Parathyroid adenoma (tissue), 2 donors: ENCODE results near the gene ETV3.

ENCODE experiments used
- H2AFZ ChIP-seq: fragments of 300-600 bp; sonication (generic); one replicate; pipeline ENCODE4 v1.7.0; 2017; ENCODE audit warnings: antibody characterized with exemption, mild to moderate bottlenecking
- H3K27ac ChIP-seq: fragments of 300-600 bp; sonication (generic); one replicate; pipeline ENCODE4 v1.7.0; 2017
- H3K27me3 ChIP-seq: fragments of 300-600 bp; sonication (generic); one replicate; pipeline ENCODE4 v1.7.0; 2017; ENCODE audit warnings: low read length; ENCODE audit not compliant: control insufficient read depth, insufficient read depth
- H3K36me3 ChIP-seq: fragments of 300-600 bp; sonication (generic); one replicate; pipeline ENCODE4 v1.7.0; 2017; ENCODE audit warnings: low read length; ENCODE audit not compliant: control insufficient read depth, insufficient read depth
- H3K4me1 ChIP-seq: fragments of 300-600 bp; sonication (generic); one replicate; pipeline ENCODE4 v1.7.0; 2017; ENCODE audit warnings: control low read depth
- H3K4me2 ChIP-seq: fragments of 300-600 bp; sonication (generic); one replicate; pipeline ENCODE4 v1.7.0; 2017; ENCODE audit warnings: low read length
- H3K4me3 ChIP-seq: fragments of 300-600 bp; sonication (generic); one replicate; pipeline ENCODE4 v1.7.0; 2017; ENCODE audit warnings: low read depth, low read length
- H3K79me2 ChIP-seq: fragments of 300-600 bp; sonication (generic); one replicate; pipeline ENCODE4 v1.7.0; 2017; ENCODE audit warnings: control low read depth
- H3K9ac ChIP-seq: fragments of 300-600 bp; sonication (generic); one replicate; pipeline ENCODE4 v1.7.0; 2017; ENCODE audit warnings: mild to moderate bottlenecking
- H3K9me3 ChIP-seq: fragments of 300-600 bp; sonication (generic); one replicate; pipeline ENCODE4 v1.7.0; 2017; ENCODE audit warnings: low read length; ENCODE audit not compliant: control insufficient read depth
- CTCF ChIP-seq: fragments of 300-600 bp; sonication (generic); IDR thresholded peaks from one replicate; pipeline ENCODE4 v1.7.0; 2017; ENCODE audit warnings: antibody characterized with exemption, mild to moderate bottlenecking
- donor health status: primary hyperparathyroidism.

The ETV3 gene

DNA sequence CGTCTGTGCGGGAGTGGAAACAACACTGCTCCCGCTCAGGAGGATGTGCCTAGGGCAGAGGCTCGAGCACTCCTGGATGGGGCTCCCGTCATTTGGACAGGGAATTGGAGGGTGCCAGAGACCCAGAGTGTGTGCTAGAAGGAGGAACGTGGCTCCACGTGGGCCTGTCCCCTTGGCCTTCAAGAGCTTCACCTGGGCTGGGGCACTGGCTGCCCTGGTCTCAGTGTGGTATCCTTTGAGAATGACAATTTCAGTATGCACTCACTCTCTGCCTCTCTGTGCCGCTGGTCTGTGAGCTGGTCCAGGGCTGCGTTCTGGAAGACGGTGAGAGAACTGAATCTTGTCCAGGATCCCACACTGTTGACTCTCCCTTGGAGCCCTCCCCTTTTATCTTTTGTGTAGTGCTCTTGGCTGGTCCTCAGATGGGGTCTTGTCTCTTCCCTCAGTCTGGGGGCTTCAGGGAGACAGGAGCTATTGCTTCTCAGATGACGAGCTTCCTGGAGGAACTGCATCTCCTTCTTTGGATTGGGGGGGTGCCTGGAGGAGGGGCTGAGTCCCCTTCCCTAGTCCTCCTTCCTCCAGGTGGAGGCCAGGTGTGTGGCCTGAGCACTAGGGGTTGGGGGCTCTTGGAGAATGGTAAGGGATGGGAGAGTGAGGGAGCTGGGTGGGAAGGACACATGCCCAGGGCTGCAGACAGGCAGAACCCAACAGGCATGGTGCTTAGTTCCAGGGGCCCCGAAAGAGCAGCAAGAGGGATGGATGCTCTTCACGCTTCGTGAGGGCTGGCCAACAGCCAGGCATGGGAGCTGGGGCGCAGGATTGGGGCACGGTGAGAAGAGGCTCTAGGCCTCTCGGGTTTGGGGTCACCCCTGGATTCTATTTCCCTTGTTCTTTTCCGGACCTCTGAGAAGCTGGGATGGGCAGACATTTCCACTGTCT lies 23.7 kb downstream of the ETV3 start:
- TF ChIP-seq CTCF = no peak
- Histone ChIP-seq H3K4me3 (no peak overlapping the region), H3K9me3 (no peaks in the 10 kb centered on the region), H3K27me3 (no peaks in the 10 kb centered on the region), H3K36me3 (no peaks in the 10 kb centered on the region), H3K27ac (no peak overlapping the region), H3K79me2 (no peaks in the 10 kb centered on the region), H3K4me1 (no peaks in the 10 kb centered on the region), H2AFZ (no peak overlapping the region), H3K4me2 (no peak overlapping the region), H3K9ac (no peak overlapping the region)

DNA sequence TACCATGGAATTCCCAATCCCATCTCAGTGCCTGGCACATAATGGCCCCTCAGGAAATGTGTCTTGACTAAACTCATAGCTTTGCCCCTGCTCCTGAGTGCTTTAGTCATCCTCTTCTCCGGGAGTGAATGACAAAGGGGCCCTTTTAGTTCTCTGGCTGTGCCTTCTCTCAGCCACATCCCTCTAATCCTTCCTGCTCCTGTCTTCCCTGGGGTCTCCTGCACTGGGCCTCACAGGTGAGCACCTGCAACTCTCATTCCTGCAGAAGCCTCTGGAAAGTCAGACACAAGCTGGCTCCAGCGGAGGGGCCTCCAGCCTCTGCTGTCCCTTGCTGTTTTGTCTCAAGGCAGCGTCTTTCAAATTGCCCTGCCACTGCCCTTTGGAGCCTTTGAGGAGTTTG lies 24.6 kb downstream of the ETV3 start:
- no peak overlapping the region for H3K9ac ChIP-seq
- H3K27me3 ChIP-seq = no peaks in the 10 kb centered on the region

DNA sequence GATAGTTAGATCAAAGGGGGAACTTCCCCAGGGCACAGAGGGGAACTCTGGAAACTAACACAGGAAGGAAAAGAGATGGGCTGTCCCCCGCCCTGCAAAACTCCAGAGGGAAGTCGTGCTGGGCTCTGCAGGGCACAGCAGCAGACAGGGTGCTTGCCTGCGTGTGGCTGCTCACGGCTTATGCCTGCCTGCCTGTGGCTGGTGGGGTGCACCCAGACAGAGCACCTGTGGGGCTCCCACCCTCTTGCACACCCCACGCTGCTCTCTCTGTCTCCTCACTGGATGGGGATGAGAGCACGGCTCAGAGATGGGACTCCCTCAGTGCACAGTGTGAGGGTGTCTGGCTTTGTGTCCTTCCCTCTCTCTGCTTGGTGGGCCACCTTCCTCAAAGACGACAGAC lies 25.1 kb downstream of the ETV3 start:
- Histone ChIP-seq H3K4me3 (no peak overlapping the region), H2AFZ (no peak overlapping the region), H3K79me2 (no peaks in the 10 kb centered on the region), H3K9me3 (no peaks in the 10 kb centered on the region), H3K27me3 (no peaks in the 10 kb centered on the region), H3K36me3 (no peaks in the 10 kb centered on the region), H3K4me1 (no peaks in the 10 kb centered on the region), H3K9ac (no peak overlapping the region), H3K4me2 (no peak overlapping the region), H3K27ac (no peak overlapping the region)
- TF ChIP-seq CTCF = no peak

More for the DNA sequence above, 24.6 kb downstream of the ETV3 start:
- no peaks in the 10 kb centered on the region for H3K79me2 ChIP-seq
- no peak for TF ChIP-seq CTCF
- H2AFZ ChIP-seq = no peak overlapping the region
- no peak overlapping the region for H3K27ac ChIP-seq
- H3K4me1 ChIP-seq = no peaks in the 10 kb centered on the region
- no peaks in the 10 kb centered on the region for H3K36me3 ChIP-seq
- H3K4me2 ChIP-seq = no peak overlapping the region
- no peaks in the 10 kb centered on the region for H3K9me3 ChIP-seq
- no peak overlapping the region for H3K4me3 ChIP-seq

DNA sequence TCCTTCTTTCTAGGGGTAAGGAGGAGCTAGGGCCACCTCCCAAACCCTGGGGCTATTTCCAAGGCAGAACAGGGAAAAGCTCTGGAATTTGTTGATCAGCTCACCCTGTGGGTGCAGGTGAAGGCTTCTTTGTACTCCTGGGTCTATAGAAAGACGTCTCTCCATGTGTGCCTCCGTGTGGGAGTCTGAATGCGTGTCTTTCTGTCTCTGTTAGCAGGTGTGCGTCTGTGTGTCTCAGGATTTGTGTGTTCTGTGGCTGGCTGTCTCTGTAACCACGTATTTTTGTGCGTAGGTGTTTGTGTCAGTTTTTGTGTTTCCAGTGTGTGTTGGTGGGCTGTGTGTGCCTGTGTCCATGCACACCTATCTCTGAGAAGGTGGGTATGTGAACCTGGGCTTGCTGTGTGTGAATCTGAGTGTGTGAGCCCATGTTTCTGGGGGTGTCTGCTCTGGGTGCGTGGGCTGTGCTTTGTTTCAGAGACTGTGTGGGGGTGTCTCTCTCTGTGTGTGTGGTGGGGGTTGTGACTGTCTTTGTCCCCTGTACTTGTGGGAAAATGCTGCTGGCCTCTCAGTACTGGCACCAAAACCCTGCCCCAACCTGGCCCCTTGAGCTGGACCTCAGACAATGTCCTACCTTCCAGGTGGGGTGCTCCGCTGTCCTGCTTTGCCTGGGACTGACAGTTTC lies 25.9 kb downstream of the ETV3 start:
- Histone ChIP-seq H3K27me3 (no peaks in the 10 kb centered on the region), H3K4me3 (no peak overlapping the region), H3K27ac (no peak overlapping the region), H3K36me3 (no peaks in the 10 kb centered on the region), H3K4me1 (no peaks in the 10 kb centered on the region), H3K79me2 (no peaks in the 10 kb centered on the region), H3K4me2 (no peak overlapping the region), H3K9ac (no peak overlapping the region), H3K9me3 (no peaks in the 10 kb centered on the region), H2AFZ (no peak overlapping the region)
- TF ChIP-seq CTCF = no peak
